Neural progenitor cell (in vitro differentiated cells): ENCODE data around the gene NFASC. TPM values are rescaled to one million over a fixed set of nuclear protein-coding genes. Genes with fewer than 3 reads are reported as not detected.

ENCODE experiments used
- DNase-seq: peaks from one replicate; pipeline ENCODE4 v3.0.0-alpha.2; 2016; ENCODE audit warnings: low spot score
- H2AFZ ChIP-seq: fragments of 200-600 bp; sonication (generic); replicated peaks from 2 replicates; pipeline ENCODE4 v1.6.1; 2016; ENCODE audit warnings: antibody characterized with exemption
- H3F3A ChIP-seq: fragments of 200-600 bp; sonication (generic); 2 replicates; pipeline ENCODE4 v1.6.1; 2016; ENCODE audit warnings: antibody characterized with exemption, low read depth
- H3K27ac ChIP-seq: fragments of 200-600 bp; sonication (generic); 2 replicates; pipeline ENCODE4 v1.5.1; 2016; ENCODE audit warnings: mild to moderate bottlenecking
- H3K27me3 ChIP-seq: fragments of 200-600 bp; sonication (generic); 2 replicates; pipeline ENCODE4 v1.6.1; 2016; ENCODE audit warnings: mild to moderate bottlenecking, moderate library complexity
- H3K36me3 ChIP-seq: fragments of 200-600 bp; sonication (generic); 2 replicates; pipeline ENCODE4 v1.5.1; 2016
- H3K4me1 ChIP-seq: fragments of 200-600 bp; sonication (generic); 2 replicates; pipeline ENCODE4 v1.6.1; 2016; ENCODE audit warnings: mixed run types
- H3K4me2 ChIP-seq: fragments of 200-600 bp; sonication (generic); 2 replicates; pipeline ENCODE4 v1.6.1; 2016
- H3K4me3 ChIP-seq: fragments of 200-600 bp; sonication (generic); 2 replicates; pipeline ENCODE4 v1.5.1; 2016
- H3K79me2 ChIP-seq: fragments of 200-600 bp; sonication (generic); 2 replicates; pipeline ENCODE4 v1.6.1; 2016; ENCODE audit warnings: low read depth
- H3K9ac ChIP-seq: fragments of 200-600 bp; sonication (generic); 2 replicates; pipeline ENCODE4 v1.6.1; 2016
- H3K9me3 ChIP-seq: fragments of 200-600 bp; sonication (generic); 2 replicates; pipeline ENCODE4 v1.5.1; 2016; ENCODE audit warnings: low read depth
- H4K20me1 ChIP-seq: fragments of 200-600 bp; sonication (generic); 2 replicates; pipeline ENCODE4 v1.6.1; 2016; ENCODE audit warnings: low read depth
- H3K27ac Mint-ChIP-seq: 3 replicates; pipeline ENCODE4 v1.8.0; 2021; ENCODE audit warnings: mixed read lengths
- H3K27me3 Mint-ChIP-seq: 2 replicates; pipeline ENCODE4 v1.8.0; 2022; ENCODE audit warnings: low read depth, mild to moderate bottlenecking, inconsistent platforms, moderate library complexity, mixed read lengths; ENCODE audit not compliant: insufficient read depth
- H3K36me3 Mint-ChIP-seq: 3 replicates; pipeline ENCODE4 v1.8.0; 2021; ENCODE audit warnings: mixed read lengths
- H3K4me1 Mint-ChIP-seq: 3 replicates; pipeline ENCODE4 v1.8.0; 2021; ENCODE audit warnings: mixed read lengths
- H3K4me3 Mint-ChIP-seq: 3 replicates; pipeline ENCODE4 v1.8.0; 2021; ENCODE audit warnings: mild to moderate bottlenecking, moderate library complexity, mixed read lengths
- H3K9me3 Mint-ChIP-seq: 3 replicates; pipeline ENCODE4 v1.8.0; 2020; ENCODE audit warnings: mixed read lengths
- CTCF ChIP-seq: fragments of 200-600 bp; sonication (generic); IDR thresholded peaks from 2 replicates; pipeline ENCODE4 v1.5.1; 2017; ENCODE audit warnings: antibody characterized with exemption, mild to moderate bottlenecking
- EZH2 ChIP-seq: fragments of 200-600 bp; sonication (generic); IDR thresholded peaks from 2 replicates; pipeline ENCODE4 v1.6.1; 2017; ENCODE audit warnings: antibody characterized with exemption, mild to moderate bottlenecking, moderate library complexity
- EZH2phosphoT487 ChIP-seq: fragments of 200-600 bp; sonication (generic); IDR thresholded peaks from 2 replicates; pipeline ENCODE4 v1.6.1; 2017; ENCODE audit warnings: antibody characterized with exemption
- total RNA-seq: library from RNA; depleted of rRNA; stranded (reverse); fragments of >200 nt; gene quantifications from 2 replicates; pipeline ENCODE4 v1.2.3, GENCODE V29; 2015; ENCODE audit warnings: low replicate concordance

NFASC gene
- total RNA-seq, 1 donor from 2014 or later: 2.5 TPM

- Histone ChIP-seq H3K27me3 (no peaks in the 10 kb centered on the region), H3K9me3 (no peaks in the 10 kb centered on the region), H3F3A (no peaks in the 10 kb centered on the region), H3K4me2 (no peak overlapping the region), H3K79me2 (no peaks in the 10 kb centered on the region), H3K4me3 (no peak overlapping the region), H3K4me1 (peaks cover 7% of the 10 kb centered on the region), H3K36me3 (no peaks in the 10 kb centered on the region), H2AFZ (no peak overlapping the region), H3K27ac (no peak overlapping the region), H3K9ac (no peak overlapping the region), H4K20me1 (no peaks in the 10 kb centered on the region)
- H3K4me1 Mint-ChIP-seq: peaks cover 34% of the 10 kb centered on the region
- TF ChIP-seq EZH2 (no peak), EZH2phosphoT487 (no peak), CTCF (no peak)
- H3K36me3 Mint-ChIP-seq: no peaks in the 10 kb centered on the region
- H3K4me3 Mint-ChIP-seq: no peak overlapping the region
- H3K27ac Mint-ChIP-seq: peak overlapping the region; percentile 13
- no peaks in the 10 kb centered on the region for H3K9me3 Mint-ChIP-seq
- peaks cover 14% of the 10 kb centered on the region for H3K27me3 Mint-ChIP-seq
- DNase-seq: no peak
Observed at GRCh38 chr1:204867666-204868339, 2.9 kb upstream of the NFASC start.

GRCh38 chr1:204868340-204868700 lies 2.3 kb upstream of the NFASC start:
- Histone ChIP-seq H4K20me1 (no peaks in the 10 kb centered on the region), H3K79me2 (no peaks in the 10 kb centered on the region), H3K4me1 (peaks cover 7% of the 10 kb centered on the region), H3K9ac (no peak overlapping the region), H3K9me3 (no peaks in the 10 kb centered on the region), H3K27me3 (no peaks in the 10 kb centered on the region), H3F3A (no peaks in the 10 kb centered on the region), H3K27ac (no peak overlapping the region), H3K4me2 (no peak overlapping the region), H3K4me3 (no peak overlapping the region), H3K36me3 (no peaks in the 10 kb centered on the region), H2AFZ (no peak overlapping the region)
- peaks cover 29% of the 10 kb centered on the region for H3K4me1 Mint-ChIP-seq
- no peaks in the 10 kb centered on the region for H3K9me3 Mint-ChIP-seq
- DNase-seq: no peak
- H3K4me3 Mint-ChIP-seq: no peak overlapping the region
- peaks cover 14% of the 10 kb centered on the region for H3K27me3 Mint-ChIP-seq
- no peak overlapping the region for H3K27ac Mint-ChIP-seq
- no peak for TF ChIP-seq CTCF
- H3K36me3 Mint-ChIP-seq: no peaks in the 10 kb centered on the region

- Mint-ChIP-seq H3K27me3 (peaks cover 12% of the 10 kb centered on the region), H3K9me3 (no peaks in the 10 kb centered on the region), H3K36me3 (no peaks in the 10 kb centered on the region), H3K27ac (no peak overlapping the region), H3K4me1 (peaks cover 29% of the 10 kb centered on the region), H3K4me3 (no peak overlapping the region)
- DNase-seq: no peak
- no peaks in the 10 kb centered on the region for H3K27me3 ChIP-seq
- H3F3A ChIP-seq: no peaks in the 10 kb centered on the region
- H3K36me3 ChIP-seq: no peaks in the 10 kb centered on the region
- no peaks in the 10 kb centered on the region for H4K20me1 ChIP-seq
- H3K9me3 ChIP-seq: no peaks in the 10 kb centered on the region
- H3K4me3 ChIP-seq: no peak overlapping the region
- H3K79me2 ChIP-seq: no peaks in the 10 kb centered on the region
- H2AFZ ChIP-seq: no peak overlapping the region
- no peak overlapping the region for H3K9ac ChIP-seq
- no peak overlapping the region for H3K27ac ChIP-seq
- H3K4me2 ChIP-seq: no peak overlapping the region
- TF ChIP-seq EZH2phosphoT487 (no peak), EZH2 (no peak), CTCF (no peak)
- H3K4me1 ChIP-seq: peaks cover 7% of the 10 kb centered on the region
Observed at GRCh38 chr1:204869097-204869496, 1.6 kb upstream of the NFASC start.
